Heart right ventricle (tissue), 16 donors: ENCODE data around the gene MDM4. TPM values are rescaled to one million over a fixed set of nuclear protein-coding genes. Genes with fewer than 3 reads are reported as not detected.
"Not testable (repeated sequence)": the region's sequence is repeated elsewhere in the genome, so short reads cannot be mapped to it uniquely, and the experiment has no call there.

ENCODE experiments used
- ATAC-seq, 8 donors: fragments of 200-7000 bp; cut with Tn5 transposase; one replicate each; pipeline ENCODE4 v1.9.1; 2020; ENCODE audit warnings: mild to moderate bottlenecking in 8 of 8, moderate library complexity in 8 of 8, moderate number of reproducible peaks in 1 of 8
- DNase-seq, 2 donors: peaks; one replicate each; pipeline ENCODE4 v3.0.0-alpha.2; 2020
- H3K27ac ChIP-seq, 10 donors: fragments of 200-600 bp; sonication (generic) in 2 of 10; one replicate each; pipeline versions ENCODE4 v1.5.0 to v1.8.0; 2020 to 2022; ENCODE audit warnings: mild to moderate bottlenecking in 3 of 10
- H3K27me3 ChIP-seq, 7 donors: fragments of 200-600 bp; one replicate each; pipeline ENCODE4 v1.8.0; 2021 to 2022; ENCODE audit warnings: mild to moderate bottlenecking in 2 of 7
- H3K36me3 ChIP-seq, 9 donors: fragments of 200-600 bp; sonication (generic) in 1 of 9; one replicate each; pipeline versions ENCODE4 v1.5.0 to v1.8.0; 2020 to 2022; ENCODE audit warnings: mild to moderate bottlenecking in 2 of 9
- H3K4me1 ChIP-seq, 9 donors: fragments of 200-600 bp; sonication (generic) in 1 of 9; one replicate each; pipeline versions ENCODE4 v1.5.0 to v1.8.0; 2020 to 2022; ENCODE audit warnings: mild to moderate bottlenecking in 4 of 9
- H3K4me3 ChIP-seq, 10 donors: fragments of 200-600 bp; sonication (generic) in 2 of 10; one replicate each; pipeline versions ENCODE4 v1.5.0 to v1.8.0; 2020 to 2022; ENCODE audit warnings: mild to moderate bottlenecking in 7 of 10, moderate library complexity in 2 of 10
- H3K9me3 ChIP-seq, 11 donors: fragments of 200-600 bp in 10 of 11; sonication (generic) in 2 of 11; one replicate each; pipeline versions ENCODE4 v1.5.0 to v1.8.0; 2013 to 2022; ENCODE audit warnings: mild to moderate bottlenecking in 2 of 11, control low read depth in 1 of 11, moderate library complexity in 1 of 11
- CTCF ChIP-seq, 9 donors: fragments of 200-600 bp; sonication (generic) in 2 of 9; IDR thresholded peaks; one replicate each; pipeline versions ENCODE4 v1.5.0 to v1.8.0; 2021 to 2022; ENCODE audit warnings: antibody characterized with exemption in 9 of 9, mild to moderate bottlenecking in 5 of 9, moderate library complexity in 1 of 9
- WGBS, 2 donors: extraction: QIAGEN DNeasy Blood & Tissue Kit; methylation state at CpG; one replicate each; pipeline ENCODE4 v1.1.7; 2013; ENCODE audit warnings: inconsistent platforms in 1 of 2; 5-methylcytosine and 5-hydroxymethylcytosine counted together
- intact Hi-C, 10 donors: fragments of 100-400 bp; cut with DNase I; formaldehyde crosslinking; loops; one replicate each; pipeline versions ENCODE4 v1.11.1 to v1.14.2; 2022
- polyA plus RNA-seq, 2 donors: library from polyadenylated mRNA; stranded (reverse); fragments of 200-250 nt; gene quantifications; one replicate each; pipeline ENCODE4 v1.2.3, GENCODE V29; 2013
- total RNA-seq, 10 donors: library from RNA; stranded (reverse); fragmentation: NEBNext Ultra II Directional in 3 of 10; extraction: Animal tissue kit (Norgen Biotek cat#: 25700) in 3 of 10; gene quantifications; one replicate each; pipeline versions ENCODE4 v1.2.1 to v1.2.4, GENCODE V29; 2021 to 2023
- donor health status: Arrhythmogenic right ventricular cardiomyopathy.
- donor health status: ischemic (EF 13 %, LVEDD 7.1; RV severe dilation, severe dysfunction).
- donor health status: healthy with polysubstance abuse.
- donor health status: DM: no; HTN: yes; CAD: no.
- donor health status: DM: no; HTN: no; CAD: no.
- donor health status: ischemic (EF 25% LVEDD 6.9; RV normal size, moderate dysfunction).
- donor health status: ischemic (EF 25% LVEDD 5.7; RV mildly dilated, moderate dysfunction).
- donor health status: healthy.
- donor health status: DM: yes; HTN: yes; CAD: no.
- donor health status: Ischemic cardiomyopathy.
- donor health status: ischemic (EF 35%, LVEDD 5.7; RV mildly dilated, moderate dysfunction).
- donor health status: nonischemic (EF 11% LVEDD 7.7; RV severe dilation, severe dysfunction).
- donor health status: DM: yes; HTN: yes; CAD: no.
- donor health status: PGD.
- donor health status: ischemic (EF 29% LVEDD 5.4; RV normal size, mild dysfunction).
- donor health status: nonischemic (EF 23%, LVEDD 6.1; RV moderate dilation, normal function).

Gene MDM4
- total and polyA plus RNA-seq, 12 donors = 3.7 to 43.7 (median 38.7) TPM

- H3K36me3 ChIP-seq = peaks cover 0 to 54% (median 4%) of the 10 kb centered on the region in 9 donors
- H3K27me3 ChIP-seq = no peaks in the 10 kb centered on the region
- peaks cover 0 to 9% (median 0%) of the 10 kb centered on the region in 11 donors for H3K9me3 ChIP-seq
- H3K4me3 ChIP-seq = no peak overlapping the region
- peaks cover 6 to 57% (median 41%) of the 10 kb centered on the region in 9 donors for H3K4me1 ChIP-seq
- intact Hi-C loops = no loop called here
- no peak for TF ChIP-seq CTCF (IDR thresholded peaks at IDR 0.05)
- ATAC-seq = peak in 6 of 8 donors; percentile 14 to 73 (median 42)
- H3K27ac ChIP-seq = peak overlapping the region in 7 of 10 donors; percentile 24 to 76 (median 43)
- WGBS, 2 donors = 55 to 66% methylated on average over 5 of the region's 5 CpGs
- no peak for DNase-seq
Measured at GRCh38 chr1:204520834-204521709, 4.9 kb downstream of the MDM4 start.

- WGBS, 2 donors = 78 to 91% methylated on average over 5 of the region's 5 CpGs
- peak overlapping the region in 7 of 10 donors; percentile 24 to 76 (median 43) for H3K27ac ChIP-seq
- H3K27me3 ChIP-seq, H3K4me3 ChIP-seq, DNase-seq, H3K9me3 ChIP-seq, intact Hi-C loops, ATAC-seq: not testable (repeated sequence)
- peaks cover 0 to 63% (median 14%) of the 10 kb centered on the region in 9 donors for H3K36me3 ChIP-seq
- H3K4me1 ChIP-seq = peaks cover 6 to 55% (median 38%) of the 10 kb centered on the region in 9 donors
Measured at GRCh38 chr1:204521941-204522521, 5.8 kb downstream of the MDM4 start.

GRCh38 chr1:204523605-204524215, 7.5 kb downstream of the MDM4 start:
- DNase-seq (no peak), ATAC-seq (no peak)
- no peaks in the 10 kb centered on the region for H3K27me3 ChIP-seq
- no peak overlapping the region for H3K4me3 ChIP-seq
- peaks cover 0 to 38% (median 21%) of the 10 kb centered on the region in 9 donors for H3K4me1 ChIP-seq
- 98% methylated on average over 9 of the region's 9 CpGs for WGBS, 2 donors
- H3K36me3 ChIP-seq = peaks cover 0 to 69% (median 18%) of the 10 kb centered on the region in 9 donors
- H3K9me3 ChIP-seq = peaks cover 0 to 9% (median 0%) of the 10 kb centered on the region in 11 donors
- H3K27ac ChIP-seq = no peak overlapping the region
- intact Hi-C loops = no loop called here
- TF ChIP-seq CTCF (IDR thresholded peaks at IDR 0.05) = no peak

- peaks cover 0 to 25% (median 16%) of the 10 kb centered on the region in 9 donors for H3K4me1 ChIP-seq
- no peak for TF ChIP-seq CTCF (IDR thresholded peaks at IDR 0.05)
- no peak for DNase-seq
- 88 to 90% methylated on average over 3 of the region's 3 CpGs for WGBS, 2 donors
- intact Hi-C loops = no loop called here
- no peaks in the 10 kb centered on the region for H3K27me3 ChIP-seq
- peaks cover 0 to 74% (median 30%) of the 10 kb centered on the region in 9 donors for H3K36me3 ChIP-seq
- peaks cover 0 to 9% (median 0%) of the 10 kb centered on the region in 11 donors for H3K9me3 ChIP-seq
- ATAC-seq = no peak
- H3K4me3 ChIP-seq = no peak overlapping the region
- no peak overlapping the region for H3K27ac ChIP-seq
Measured at GRCh38 chr1:204524986-204525385, 8.8 kb downstream of the MDM4 start.
